HG03432 (cell line): Measurements from ENCODE around the gene PABPN1L.
"Not testable (repeated sequence)": the region's sequence is repeated elsewhere in the genome, so short reads cannot be mapped to it uniquely, and the experiment has no call there.

Experiments used
- ATAC-seq: cut with Tn5 transposase; IDR thresholded peaks from one replicate; pipeline ENCODE4 v1.9.1; 2021; ENCODE audit warnings: mild to moderate bottlenecking, moderate library complexity; ENCODE audit not compliant: unreplicated experiment

The PABPN1L gene

GRCh38 chr16:88833086-88833485 is 33.4 kb downstream of the PABPN1L start:
- ATAC-seq = no peak

- no peak for ATAC-seq
Measured at GRCh38 chr16:88831838-88832237, 34.6 kb downstream of the PABPN1L start.

- no peak for ATAC-seq
Measured at GRCh38 chr16:88830783-88831182, 35.7 kb downstream of the PABPN1L start.

GRCh38 chr16:88830258-88830657 is 36.2 kb downstream of the PABPN1L start:
- no peak for ATAC-seq

- no peak for ATAC-seq
Measured at GRCh38 chr16:88828711-88829110, 37.7 kb downstream of the PABPN1L start.

GRCh38 chr16:88827727-88828126 is 38.7 kb downstream of the PABPN1L start:
- no peak for ATAC-seq

- no peak for ATAC-seq
Measured at GRCh38 chr16:88826070-88826840, 40.2 kb downstream of the PABPN1L start.

GRCh38 chr16:88825146-88825545 is 41.3 kb downstream of the PABPN1L start:
- no peak for ATAC-seq

GRCh38 chr16:88824256-88825077 is 42.0 kb downstream of the PABPN1L start:
- no peak for ATAC-seq

- ATAC-seq = not testable (repeated sequence)
Measured at GRCh38 chr16:88823646-88824045, 42.8 kb downstream of the PABPN1L start.

GRCh38 chr16:88822281-88823040 is 44.0 kb downstream of the PABPN1L start:
- no peak for ATAC-seq

- no peak for ATAC-seq
Measured at GRCh38 chr16:88821168-88821850, 45.2 kb downstream of the PABPN1L start.

- ATAC-seq = no peak
Measured at GRCh38 chr16:88820385-88821025, 46.0 kb downstream of the PABPN1L start.

- no peak for ATAC-seq
Measured at GRCh38 chr16:88819126-88819525, 47.3 kb downstream of the PABPN1L start.

GRCh38 chr16:88818575-88818874 is 47.9 kb downstream of the PABPN1L start:
- ATAC-seq = no peak

- no peak for ATAC-seq
Measured at GRCh38 chr16:88817785-88818574, 48.5 kb downstream of the PABPN1L start.

- no peak for ATAC-seq
Measured at GRCh38 chr16:88816736-88817535, 49.5 kb downstream of the PABPN1L start.

- ATAC-seq = no peak
Measured at GRCh38 chr16:88815901-88816589, 50.4 kb downstream of the PABPN1L start.
